ENCODE data around the gene WDPCP. TPM values are rescaled to one million over a fixed set of nuclear protein-coding genes. Genes with fewer than 3 reads are reported as not detected.

WDPCP gene
- total RNA-seq, 1 donor from 2014 or later, result 4.3 TPM

DNA sequence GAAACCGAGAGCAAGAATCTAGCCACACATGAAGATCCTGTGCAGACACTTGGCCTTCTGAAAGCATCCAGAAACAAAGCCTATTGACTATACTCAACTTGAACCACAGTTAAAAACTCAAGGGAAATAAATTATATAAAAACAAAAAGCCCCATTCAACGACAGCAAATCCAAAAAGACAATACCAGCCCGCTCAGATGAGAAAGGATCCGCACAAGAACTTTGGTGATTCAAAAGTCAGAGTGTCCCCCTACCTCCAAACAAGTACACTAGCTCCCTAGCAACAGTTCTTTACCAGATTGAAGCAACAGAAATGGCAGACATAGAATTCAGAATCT lies 163.2 kb downstream of the WDPCP start:
- H3K4me1 Mint-ChIP-seq (ENCODE audit: low read depth, unreplicated experiment), result no peaks in the 10 kb centered on the region
- H3K4me3 Mint-ChIP-seq (ENCODE audit: unreplicated experiment), result no peak overlapping the region
- no peaks in the 10 kb centered on the region for H3K9me3 Mint-ChIP-seq (ENCODE audit: unreplicated experiment)
- DNase-seq, result no peak
- peaks cover 6% of the 10 kb centered on the region for H3K36me3 Mint-ChIP-seq (ENCODE audit: unreplicated experiment)
- no peaks in the 10 kb centered on the region for H3K27me3 Mint-ChIP-seq (ENCODE audit: unreplicated experiment)
- TF ChIP-seq, protein P1, sequence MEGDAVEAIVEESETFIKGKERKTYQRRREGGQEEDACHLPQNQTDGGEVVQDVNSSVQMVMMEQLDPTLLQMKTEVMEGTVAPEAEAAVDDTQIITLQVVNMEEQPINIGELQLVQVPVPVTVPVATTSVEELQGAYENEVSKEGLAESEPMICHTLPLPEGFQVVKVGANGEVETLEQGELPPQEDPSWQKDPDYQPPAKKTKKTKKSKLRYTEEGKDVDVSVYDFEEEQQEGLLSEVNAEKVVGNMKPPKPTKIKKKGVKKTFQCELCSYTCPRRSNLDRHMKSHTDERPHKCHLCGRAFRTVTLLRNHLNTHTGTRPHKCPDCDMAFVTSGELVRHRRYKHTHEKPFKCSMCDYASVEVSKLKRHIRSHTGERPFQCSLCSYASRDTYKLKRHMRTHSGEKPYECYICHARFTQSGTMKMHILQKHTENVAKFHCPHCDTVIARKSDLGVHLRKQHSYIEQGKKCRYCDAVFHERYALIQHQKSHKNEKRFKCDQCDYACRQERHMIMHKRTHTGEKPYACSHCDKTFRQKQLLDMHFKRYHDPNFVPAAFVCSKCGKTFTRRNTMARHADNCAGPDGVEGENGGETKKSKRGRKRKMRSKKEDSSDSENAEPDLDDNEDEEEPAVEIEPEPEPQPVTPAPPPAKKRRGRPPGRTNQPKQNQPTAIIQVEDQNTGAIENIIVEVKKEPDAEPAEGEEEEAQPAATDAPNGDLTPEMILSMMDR (IDR thresholded peaks at IDR 0.05; ENCODE audit: partially characterized antibody, unreplicated experiment), result peak; percentile 34
- no peak overlapping the region for H3K27ac Mint-ChIP-seq (ENCODE audit: unreplicated experiment)

DNA sequence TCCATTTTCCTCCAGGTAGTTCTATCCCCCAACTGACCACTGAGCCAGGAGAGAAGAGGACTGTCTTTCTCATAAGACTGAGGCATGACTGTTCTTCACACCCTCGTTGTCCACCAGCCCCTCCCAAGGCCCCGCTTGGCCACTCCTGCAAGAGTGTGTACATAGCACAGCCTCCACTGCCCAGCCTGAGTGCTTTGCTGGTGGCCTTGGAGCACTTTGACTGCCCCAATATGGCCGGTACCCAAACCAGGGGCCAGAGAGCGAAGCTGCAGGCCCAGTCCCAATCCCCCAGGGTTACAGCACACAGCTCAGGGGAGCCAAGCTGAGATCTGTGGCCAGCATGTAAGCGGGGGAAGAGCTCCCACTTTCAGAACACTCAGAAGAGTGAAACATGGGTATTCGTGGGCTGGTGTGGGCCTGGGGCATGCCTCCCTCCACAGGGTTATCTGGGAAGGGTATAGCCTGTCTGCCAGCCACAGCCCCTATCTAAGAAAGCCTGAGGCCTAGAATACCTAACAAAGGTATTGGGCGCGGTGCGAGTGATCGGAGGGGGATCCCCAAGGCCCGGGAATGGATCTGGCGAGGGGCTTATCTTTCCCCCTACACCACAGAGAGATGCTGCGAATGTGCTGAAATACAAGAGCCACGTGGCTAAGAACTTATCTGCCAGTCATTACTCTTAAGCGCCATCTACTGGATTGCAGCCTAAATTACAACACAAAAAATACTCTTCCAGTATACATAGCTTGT lies 163.8 kb downstream of the WDPCP start:
- H3K9me3 Mint-ChIP-seq (ENCODE audit: unreplicated experiment), result no peaks in the 10 kb centered on the region
- H3K4me3 Mint-ChIP-seq (ENCODE audit: unreplicated experiment), result no peak overlapping the region
- TF ChIP-seq, protein P1 (IDR thresholded peaks at IDR 0.05; ENCODE audit: partially characterized antibody, unreplicated experiment), result peak; percentile 66
- no peak overlapping the region for H3K27ac Mint-ChIP-seq (ENCODE audit: unreplicated experiment)
- H3K36me3 Mint-ChIP-seq (ENCODE audit: unreplicated experiment), result peaks cover 6% of the 10 kb centered on the region
- H3K27me3 Mint-ChIP-seq (ENCODE audit: unreplicated experiment), result no peaks in the 10 kb centered on the region
- DNase-seq, result no peak
- no peaks in the 10 kb centered on the region for H3K4me1 Mint-ChIP-seq (ENCODE audit: low read depth, unreplicated experiment)

- TF ChIP-seq, protein P1 (IDR thresholded peaks at IDR 0.05; ENCODE audit: partially characterized antibody, unreplicated experiment), result no peak
- Mint-ChIP-seq H3K36me3 (ENCODE audit: unreplicated experiment) (peaks cover under 1% of the 10 kb centered on the region), H3K4me1 (ENCODE audit: low read depth, unreplicated experiment) (no peaks in the 10 kb centered on the region), H3K27me3 (ENCODE audit: unreplicated experiment) (no peaks in the 10 kb centered on the region), H3K9me3 (ENCODE audit: unreplicated experiment) (peaks cover 2% of the 10 kb centered on the region), H3K27ac (ENCODE audit: unreplicated experiment) (no peak overlapping the region), H3K4me3 (ENCODE audit: unreplicated experiment) (no peak overlapping the region)
- DNase-seq, result no peak
Observed at GRCh38 chr2:63422556-63422955, 165.7 kb downstream of the WDPCP start.

DNA sequence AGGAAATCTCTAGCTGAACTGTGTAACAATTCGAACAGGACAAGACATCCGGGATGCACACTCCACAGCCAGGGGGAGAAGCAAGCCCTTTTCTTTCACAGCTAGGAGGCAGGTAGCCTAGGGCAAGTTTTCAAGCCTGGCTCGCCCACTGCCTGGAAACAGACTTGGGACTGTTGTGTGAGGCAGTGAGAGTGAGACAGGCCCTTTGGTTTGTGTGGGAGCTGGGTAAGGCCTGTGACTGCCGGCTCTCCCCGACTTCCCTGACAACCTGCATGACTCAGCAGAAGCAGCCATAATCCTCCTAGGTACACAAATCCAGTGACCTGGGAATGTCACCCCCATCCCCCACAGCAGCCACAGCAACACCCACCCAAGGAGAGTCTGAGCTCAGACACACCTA lies 179.7 kb downstream of the WDPCP start:
- Mint-ChIP-seq H3K27ac (ENCODE audit: unreplicated experiment) (no peak overlapping the region), H3K9me3 (ENCODE audit: unreplicated experiment) (peaks cover 2% of the 10 kb centered on the region), H3K27me3 (ENCODE audit: unreplicated experiment) (no peaks in the 10 kb centered on the region), H3K4me1 (ENCODE audit: low read depth, unreplicated experiment) (no peaks in the 10 kb centered on the region), H3K36me3 (ENCODE audit: unreplicated experiment) (no peaks in the 10 kb centered on the region), H3K4me3 (ENCODE audit: unreplicated experiment) (no peak overlapping the region)
- TF ChIP-seq, protein P1 (IDR thresholded peaks at IDR 0.05; ENCODE audit: partially characterized antibody, unreplicated experiment), result no peak
- DNase-seq, result no peak

DNA sequence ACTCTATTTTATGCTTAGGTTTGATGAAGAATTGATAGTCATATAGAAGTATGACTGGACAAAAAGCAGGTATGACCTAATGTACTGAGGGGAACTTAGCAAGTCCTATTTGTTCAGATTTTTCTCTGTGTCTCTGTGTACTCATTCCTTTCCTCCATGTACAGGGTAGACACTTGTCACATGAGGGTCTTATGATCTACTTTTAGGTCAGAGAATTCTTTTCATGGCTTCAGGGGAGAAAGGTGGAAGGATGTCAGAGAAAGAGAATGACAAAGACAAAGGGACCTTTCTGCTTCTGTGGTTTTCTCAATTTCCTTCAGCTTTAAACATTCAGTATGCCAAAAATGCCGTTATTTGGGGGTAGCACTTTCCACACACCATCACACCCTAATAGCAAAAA lies 181.6 kb downstream of the WDPCP start:
- no peak overlapping the region for H3K27ac Mint-ChIP-seq (ENCODE audit: unreplicated experiment)
- no peaks in the 10 kb centered on the region for H3K36me3 Mint-ChIP-seq (ENCODE audit: unreplicated experiment)
- no peak for DNase-seq
- H3K4me3 Mint-ChIP-seq (ENCODE audit: unreplicated experiment), result no peak overlapping the region
- TF ChIP-seq, protein P1 (IDR thresholded peaks at IDR 0.05; ENCODE audit: partially characterized antibody, unreplicated experiment), result no peak
- H3K27me3 Mint-ChIP-seq (ENCODE audit: unreplicated experiment), result no peaks in the 10 kb centered on the region
- H3K4me1 Mint-ChIP-seq (ENCODE audit: low read depth, unreplicated experiment), result no peaks in the 10 kb centered on the region
- peaks cover 2% of the 10 kb centered on the region for H3K9me3 Mint-ChIP-seq (ENCODE audit: unreplicated experiment)
